ENCODE measurements around the gene ROR2. TPM values are rescaled to one million over a fixed set of nuclear protein-coding genes. Genes with fewer than 3 reads are reported as not detected.

Gene ROR2
- total and polyA plus RNA-seq, 2 of the 8 experiments (the other 6 are each of a cell fraction or from before 2014, with no cell fraction given): 2.7 to 4.3 TPM

- Histone ChIP-seq H3K27me3 (replicated peaks in 1 of 4; ENCODE audit: control insufficient read depth in 3 of 4, extremely low read depth in 1 of 4, insufficient read depth in 3 of 4, low read length in 3 of 4) (no peaks in the 10 kb centered on the region), H4K5ac (ENCODE audit: insufficient read length, low read depth, low read length) (no peak overlapping the region), H2BK12ac (ENCODE audit: low read depth, low read length) (no peak overlapping the region), H3K9ac (replicated peaks in 1 of 4; ENCODE audit: extremely low read depth in 1 of 4, low read depth in 3 of 4, low read length in 3 of 4) (no peak overlapping the region), H2AFZ (ENCODE audit: low read length) (no peak overlapping the region), H3K9me3 (ENCODE audit: insufficient read depth in 2 of 2, low read depth in 1 of 2, low read length in 1 of 2) (no peaks in the 10 kb centered on the region), H3K4me3 (ENCODE audit: extremely low read depth in 1 of 4, insufficient read depth in 2 of 4, low read depth in 3 of 4, low read length in 4 of 4) (no peak overlapping the region), H3K4ac (replicated peaks; ENCODE audit: insufficient read length, low read depth, low read length) (no peak overlapping the region), H2BK5ac (ENCODE audit: low read depth, low read length) (no peak overlapping the region), H3K79me1 (ENCODE audit: low read depth, low read length) (no peaks in the 10 kb centered on the region; the same call in 1 of the 2 replicates), H3K18ac (ENCODE audit: extremely low read depth, low read length) (no peak overlapping the region), H3K23ac (ENCODE audit: insufficient read length) (no peak overlapping the region), H4K8ac (ENCODE audit: extremely low read depth, insufficient read depth, low read length) (no peak overlapping the region), H3K23me2 (ENCODE audit: low read depth, low read length) (no peaks in the 10 kb centered on the region), H3K14ac (ENCODE audit: insufficient read length) (no peak overlapping the region), H2BK15ac (ENCODE audit: low read length) (no peak overlapping the region), H3K4me2 (ENCODE audit: insufficient read depth in 1 of 2, low read depth in 2 of 2, low read length in 2 of 2) (no peak overlapping the region), H3K79me2 (ENCODE audit: control insufficient read depth in 1 of 2, insufficient read depth in 2 of 2, low read length in 2 of 2) (no peaks in the 10 kb centered on the region), H3K27ac (ENCODE audit: low read depth, low read length) (no peak overlapping the region), H2BK120ac (replicated peaks; ENCODE audit: low read depth, low read length) (no peak overlapping the region), H4K91ac (replicated peaks; ENCODE audit: insufficient read length, low read length) (no peak overlapping the region), H2AK5ac (ENCODE audit: low read depth, low read length) (no peak overlapping the region), H2BK20ac (ENCODE audit: low read length) (no peak overlapping the region), H3K56ac (replicated peaks; ENCODE audit: insufficient read length, low read depth, low read length) (no peak overlapping the region), H3K4me1 (replicated peaks in 1 of 4; ENCODE audit: control insufficient read depth in 3 of 4, insufficient read depth in 4 of 4, low read length in 3 of 4) (peaks cover 0 to 3% (median 0%) of the 10 kb centered on the region in 4 experiments; a peak in 2 of 7 replicates), H3K36me3 (ENCODE audit: control insufficient read depth in 2 of 4, insufficient read depth in 4 of 4, low read length in 3 of 4) (no peaks in the 10 kb centered on the region), H4K20me1 (replicated peaks in 1 of 2; ENCODE audit: control insufficient read depth in 1 of 2, insufficient read depth in 2 of 2, low read length in 2 of 2) (peaks cover 0 to 4% of the 10 kb centered on the region in 2 experiments)
- DNase-seq (ENCODE audit: low read depth in 1 of 2, low spot score in 2 of 2) (no peak), FAIRE-seq (no peak)
- 82% methylated on average over 15 of the region's 16 CpGs; no CpG with 5 or more reads in 1 of the 2 experiments for WGBS, 2 experiments (ENCODE audit: extremely low coverage in 1 of 2, insufficient coverage in 1 of 2, insufficient read length in 1 of 2, insufficient replicate concordance in 2 of 2, low coverage in 1 of 2, low lambda C conversion rate in 2 of 2, missing lambda C conversion rate in 1 of 2)
- ChIA-PET POLR2A (ENCODE audit: partially characterized antibody) (no interaction called here), CTCF (ENCODE audit: partially characterized antibody) (interaction anchor here (1.0 to 1.2 kb wide), 2 partner anchors 13 to 21 kb away, joined by 4 read pairs; no protein-coding TSS in a partner anchor)
- TF ChIP-seq SP1 (IDR thresholded peaks at IDR 0.05; ENCODE audit: low read depth, low read length): no peak
- TF ChIP-seq SRF (IDR thresholded peaks at IDR 0.05; ENCODE audit: low read depth, low read length): no peak
- no peak for TF ChIP-seq TCF12 (IDR thresholded peaks at IDR 0.05; ENCODE audit: low read depth, low read length)
These were observed 213.0 kb downstream of the ROR2 start for GRCh38 chr9:91736898-91737601.

All from H1 (cell line).